ENCODE results near the gene NUDT1.

NUDT1 gene

DNA sequence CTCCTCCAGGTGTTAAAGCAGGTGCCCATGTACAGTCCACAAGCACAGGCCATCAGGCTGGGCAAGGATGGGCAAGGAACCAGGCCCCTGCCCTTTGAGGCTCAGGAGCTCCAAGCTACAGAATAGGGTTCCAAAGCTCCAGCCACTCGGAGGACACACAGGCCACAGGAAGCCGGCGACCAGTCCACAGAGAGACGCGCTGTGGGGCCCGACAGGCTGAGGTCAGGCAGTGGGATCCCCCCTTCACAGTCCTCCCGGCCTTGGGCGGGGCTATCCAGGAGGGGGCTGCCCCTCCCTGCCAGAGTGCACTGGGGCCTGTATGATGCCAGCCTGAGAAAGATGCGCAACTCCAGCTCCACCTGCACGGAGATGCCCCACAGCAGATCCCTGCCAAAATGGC is 43.3 kb upstream of the NUDT1 start:
- H2BK5ac ChIP-seq (ENCODE audit: low read depth, low read length, poor library complexity): no peak overlapping the region
- no peak overlapping the region for H2AFZ ChIP-seq (ENCODE audit: insufficient read depth, low read length, poor library complexity)
- no peak overlapping the region for H2BK12ac ChIP-seq (ENCODE audit: low read length)
- peaks cover 4% of the 10 kb centered on the region for H3K9me3 ChIP-seq (ENCODE audit: insufficient read depth, low read depth, low read length)
- H3K4me3 ChIP-seq (ENCODE audit: low read depth, low read length): no peak overlapping the region
- DNase-seq: no peak
- H3K4me1 ChIP-seq (ENCODE audit: control insufficient read depth in 1 of 2, insufficient read depth in 2 of 2, low read length in 2 of 2): peaks cover 8 to 12% of the 10 kb centered on the region in 2 experiments
- H4K91ac ChIP-seq (ENCODE audit: low read depth, low read length): no peak overlapping the region
- H4K8ac ChIP-seq (ENCODE audit: low read depth, low read length): no peak overlapping the region
- no peaks in the 10 kb centered on the region for H3K79me1 ChIP-seq (ENCODE audit: low read length)
- H4K12ac ChIP-seq (ENCODE audit: low read depth, low read length): no peak overlapping the region
- WGBS (ENCODE audit: extremely low coverage, insufficient coverage, insufficient read length): no CpG with 5 or more reads among the region's 10 CpGs
- no peak overlapping the region for H3K4ac ChIP-seq (ENCODE audit: low read depth, low read length)
- H2AK5ac ChIP-seq (ENCODE audit: low read length): no peak overlapping the region
- no peak overlapping the region for H3K23ac ChIP-seq (ENCODE audit: low read length)
- H3K18ac ChIP-seq (ENCODE audit: low read length): no peak overlapping the region
- H2BK120ac ChIP-seq (ENCODE audit: insufficient read depth, low read length, poor library complexity): no peak overlapping the region
- H3K79me2 ChIP-seq (ENCODE audit: control insufficient read depth, insufficient read depth, low read length, poor library complexity): no peaks in the 10 kb centered on the region
- no peak overlapping the region for H3K27ac ChIP-seq (ENCODE audit: low read depth, low read length)
- no peaks in the 10 kb centered on the region for H3K27me3 ChIP-seq (ENCODE audit: insufficient read depth, low read length)
- no peak overlapping the region for H3K4me2 ChIP-seq (ENCODE audit: low read length)
- H3K36me3 ChIP-seq (ENCODE audit: control insufficient read depth in 1 of 2, insufficient read depth in 2 of 2, low read length in 2 of 2): peaks cover 45 to 50% of the 10 kb centered on the region in 2 experiments
- H3K9ac ChIP-seq (ENCODE audit: low read length): no peak overlapping the region
- no peak overlapping the region for H3K14ac ChIP-seq (ENCODE audit: low read length)

DNA sequence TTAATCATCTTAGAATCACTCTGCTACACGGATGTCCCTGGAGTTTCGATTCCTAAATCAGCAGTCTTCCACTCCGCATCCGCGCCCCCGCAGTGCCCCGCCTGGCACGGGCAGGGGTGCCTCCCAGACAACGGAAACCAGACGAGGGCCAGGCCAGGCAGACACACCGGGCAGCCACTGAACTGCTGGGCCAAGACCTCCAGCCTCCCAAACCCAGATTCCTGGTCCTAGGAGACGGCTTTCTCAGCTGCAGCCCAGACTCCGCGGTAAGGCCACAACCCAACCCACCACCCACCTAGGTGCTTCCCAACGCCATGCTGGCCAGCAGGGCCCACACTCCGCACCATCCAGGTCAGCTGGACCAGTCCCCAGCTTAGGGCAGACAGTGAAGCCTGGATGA is 42.5 kb upstream of the NUDT1 start:
- no peak overlapping the region for H3K4me3 ChIP-seq (ENCODE audit: low read depth, low read length)

DNA sequence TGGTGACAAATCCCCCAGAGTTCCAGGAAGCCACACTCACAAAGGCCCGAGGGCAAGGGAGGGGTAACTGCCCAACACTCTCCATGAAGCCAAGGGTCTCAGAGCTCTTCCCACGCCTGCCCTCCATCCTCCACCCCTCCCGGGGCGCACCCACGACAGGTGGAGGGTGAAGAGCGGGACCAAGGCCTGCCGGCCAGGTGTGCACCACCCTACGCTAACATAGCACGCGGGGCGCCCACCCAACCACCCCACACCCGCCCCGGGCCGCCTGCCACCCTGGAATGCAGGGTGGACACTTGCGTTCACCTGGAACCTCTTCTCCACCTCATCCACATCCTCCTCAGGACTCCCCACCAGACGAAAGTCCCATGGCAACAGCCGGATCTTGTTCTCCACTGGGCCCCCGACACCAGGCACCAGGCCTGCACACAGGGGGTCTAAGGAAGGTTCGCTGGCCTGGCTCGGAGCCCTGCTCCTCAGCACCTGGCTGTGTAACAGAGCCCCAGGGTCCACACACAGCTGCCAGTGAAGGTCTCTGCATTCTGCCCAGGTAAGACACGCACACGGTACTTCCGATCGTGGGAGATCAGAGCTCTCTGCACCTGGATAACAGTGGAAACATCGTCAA is 42.0 kb upstream of the NUDT1 start:
- no peak overlapping the region for H2AFZ ChIP-seq (ENCODE audit: insufficient read depth, low read length, poor library complexity)
- H2AK5ac ChIP-seq (ENCODE audit: low read length): no peak overlapping the region
- H2BK12ac ChIP-seq (ENCODE audit: low read length): no peak overlapping the region
- no peak overlapping the region for H2BK120ac ChIP-seq (ENCODE audit: insufficient read depth, low read length, poor library complexity)
- no peak overlapping the region for H4K12ac ChIP-seq (ENCODE audit: low read depth, low read length)
- WGBS (ENCODE audit: extremely low coverage, insufficient coverage, insufficient read length): no CpG with 5 or more reads among the region's 25 CpGs
- no peak overlapping the region for H3K18ac ChIP-seq (ENCODE audit: low read length)
- H3K4me3 ChIP-seq (ENCODE audit: low read depth, low read length): no peak overlapping the region
- no peak overlapping the region for H3K23ac ChIP-seq (ENCODE audit: low read length)
- no peak overlapping the region for H2BK5ac ChIP-seq (ENCODE audit: low read depth, low read length, poor library complexity)
- no peak overlapping the region for H3K9ac ChIP-seq (ENCODE audit: low read length)
- no peak overlapping the region for H4K91ac ChIP-seq (ENCODE audit: low read depth, low read length)
- peaks cover 45 to 47% of the 10 kb centered on the region in 2 experiments for H3K36me3 ChIP-seq (ENCODE audit: control insufficient read depth in 1 of 2, insufficient read depth in 2 of 2, low read length in 2 of 2)
- no peak overlapping the region for H4K8ac ChIP-seq (ENCODE audit: low read depth, low read length)
- no peak overlapping the region for H3K27ac ChIP-seq (ENCODE audit: low read depth, low read length)
- H3K4me1 ChIP-seq (ENCODE audit: control insufficient read depth in 1 of 2, insufficient read depth in 2 of 2, low read length in 2 of 2): peaks cover 12 to 22% of the 10 kb centered on the region in 2 experiments
- no peaks in the 10 kb centered on the region for H3K79me1 ChIP-seq (ENCODE audit: low read length)
- peaks cover 4% of the 10 kb centered on the region for H3K9me3 ChIP-seq (ENCODE audit: insufficient read depth, low read depth, low read length)
- H3K79me2 ChIP-seq (ENCODE audit: control insufficient read depth, insufficient read depth, low read length, poor library complexity): no peaks in the 10 kb centered on the region
- H3K4me2 ChIP-seq (ENCODE audit: low read length): no peak overlapping the region
- no peaks in the 10 kb centered on the region for H3K27me3 ChIP-seq (ENCODE audit: insufficient read depth, low read length)
- no peak overlapping the region for H3K4ac ChIP-seq (ENCODE audit: low read depth, low read length)
- no peak overlapping the region for H3K14ac ChIP-seq (ENCODE audit: low read length)
- DNase-seq: no peak

More for the DNA sequence above, 42.5 kb upstream of the NUDT1 start:
- no peaks in the 10 kb centered on the region for H3K79me2 ChIP-seq (ENCODE audit: control insufficient read depth, insufficient read depth, low read length, poor library complexity)
- no peak overlapping the region for H3K9ac ChIP-seq (ENCODE audit: low read length)
- no peak overlapping the region for H3K14ac ChIP-seq (ENCODE audit: low read length)
- no peak overlapping the region for H2AK5ac ChIP-seq (ENCODE audit: low read length)
- no CpG with 5 or more reads among the region's 16 CpGs for WGBS (ENCODE audit: extremely low coverage, insufficient coverage, insufficient read length)
- H2BK12ac ChIP-seq (ENCODE audit: low read length): no peak overlapping the region
- no peaks in the 10 kb centered on the region for H3K79me1 ChIP-seq (ENCODE audit: low read length)
- H3K27ac ChIP-seq (ENCODE audit: low read depth, low read length): no peak overlapping the region
- H3K4ac ChIP-seq (ENCODE audit: low read depth, low read length): no peak overlapping the region
- H3K36me3 ChIP-seq (ENCODE audit: control insufficient read depth in 1 of 2, insufficient read depth in 2 of 2, low read length in 2 of 2): peaks cover 45 to 47% of the 10 kb centered on the region in 2 experiments
- H3K4me2 ChIP-seq (ENCODE audit: low read length): no peak overlapping the region
- no peak overlapping the region for H2AFZ ChIP-seq (ENCODE audit: insufficient read depth, low read length, poor library complexity)
- no peak overlapping the region for H4K12ac ChIP-seq (ENCODE audit: low read depth, low read length)
- no peak overlapping the region for H2BK5ac ChIP-seq (ENCODE audit: low read depth, low read length, poor library complexity)
- H3K18ac ChIP-seq (ENCODE audit: low read length): no peak overlapping the region
- H3K4me1 ChIP-seq (ENCODE audit: control insufficient read depth in 1 of 2, insufficient read depth in 2 of 2, low read length in 2 of 2): peaks cover 12 to 19% of the 10 kb centered on the region in 2 experiments
- no peak overlapping the region for H4K8ac ChIP-seq (ENCODE audit: low read depth, low read length)
- no peak overlapping the region for H3K23ac ChIP-seq (ENCODE audit: low read length)
- H2BK120ac ChIP-seq (ENCODE audit: insufficient read depth, low read length, poor library complexity): no peak overlapping the region
- H3K9me3 ChIP-seq (ENCODE audit: insufficient read depth, low read depth, low read length): peaks cover 4% of the 10 kb centered on the region
- H3K27me3 ChIP-seq (ENCODE audit: insufficient read depth, low read length): no peaks in the 10 kb centered on the region
- DNase-seq: no peak
- no peak overlapping the region for H4K91ac ChIP-seq (ENCODE audit: low read depth, low read length)

DNA sequence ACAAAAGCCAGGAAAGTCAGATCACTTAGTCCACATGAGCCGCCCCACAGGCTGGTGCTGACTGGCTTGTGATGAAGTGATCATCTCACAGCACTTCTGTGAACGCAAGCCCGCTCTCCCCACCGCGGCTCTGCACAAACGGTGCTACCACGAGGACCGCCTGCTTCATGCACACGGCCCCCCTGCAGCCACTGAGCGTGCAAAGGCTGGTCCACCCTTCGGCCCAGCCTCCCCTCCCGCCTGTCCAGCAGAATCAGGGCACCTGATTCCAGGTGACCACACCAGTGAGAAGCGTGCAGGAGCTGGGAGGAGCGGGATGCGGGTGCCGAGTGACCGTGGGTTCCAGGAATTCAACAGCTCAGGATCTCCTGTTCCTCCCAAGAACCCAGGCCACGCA is 41.4 kb upstream of the NUDT1 start:
- no peaks in the 10 kb centered on the region for H3K79me2 ChIP-seq (ENCODE audit: control insufficient read depth, insufficient read depth, low read length, poor library complexity)
- H3K14ac ChIP-seq (ENCODE audit: low read length): no peak overlapping the region
- H3K4me3 ChIP-seq (ENCODE audit: low read depth, low read length): no peak overlapping the region
- H2BK120ac ChIP-seq (ENCODE audit: insufficient read depth, low read length, poor library complexity): no peak overlapping the region
- no peak overlapping the region for H3K23ac ChIP-seq (ENCODE audit: low read length)
- H4K12ac ChIP-seq (ENCODE audit: low read depth, low read length): no peak overlapping the region
- H3K4me1 ChIP-seq (ENCODE audit: control insufficient read depth in 1 of 2, insufficient read depth in 2 of 2, low read length in 2 of 2): peaks cover 14 to 27% of the 10 kb centered on the region in 2 experiments
- no peak overlapping the region for H3K9ac ChIP-seq (ENCODE audit: low read length)
- no peaks in the 10 kb centered on the region for H3K79me1 ChIP-seq (ENCODE audit: low read length)
- no peak overlapping the region for H2AFZ ChIP-seq (ENCODE audit: insufficient read depth, low read length, poor library complexity)
- no CpG with 5 or more reads among the region's 18 CpGs for WGBS (ENCODE audit: extremely low coverage, insufficient coverage, insufficient read length)
- no peak overlapping the region for H2BK12ac ChIP-seq (ENCODE audit: low read length)
- no peak overlapping the region for H3K4me2 ChIP-seq (ENCODE audit: low read length)
- H3K36me3 ChIP-seq (ENCODE audit: control insufficient read depth in 1 of 2, insufficient read depth in 2 of 2, low read length in 2 of 2): peaks cover 44 to 47% of the 10 kb centered on the region in 2 experiments
- H3K9me3 ChIP-seq (ENCODE audit: insufficient read depth, low read depth, low read length): peaks cover 4% of the 10 kb centered on the region
- no peak overlapping the region for H4K91ac ChIP-seq (ENCODE audit: low read depth, low read length)
- H3K4ac ChIP-seq (ENCODE audit: low read depth, low read length): no peak overlapping the region
- no peak for DNase-seq
- no peak overlapping the region for H2AK5ac ChIP-seq (ENCODE audit: low read length)
- H2BK5ac ChIP-seq (ENCODE audit: low read depth, low read length, poor library complexity): no peak overlapping the region
- H3K27ac ChIP-seq (ENCODE audit: low read depth, low read length): no peak overlapping the region
- no peak overlapping the region for H4K8ac ChIP-seq (ENCODE audit: low read depth, low read length)
- no peaks in the 10 kb centered on the region for H3K27me3 ChIP-seq (ENCODE audit: insufficient read depth, low read length)
- peak overlapping the region; percentile 50 for H3K18ac ChIP-seq (ENCODE audit: low read length)

All from trophoblast cell (in vitro differentiated cells and primary cell).